AG09309 (cell line): ENCODE data around the gene NEK7.

Experiments used
- DNase-seq: peaks from one replicate; pipeline ENCODE4 v3.0.0-alpha.2; 2010; ENCODE audit warnings: low read depth
- H3K4me3 ChIP-seq: 2 replicates; pipeline ENCODE4 v1.5.1; 2011; ENCODE audit warnings: mild to moderate bottlenecking, low read depth, low read length, moderate library complexity; ENCODE audit not compliant: control insufficient read depth
- TF ChIP-seq, protein P1 (sequence below): IDR thresholded peaks from 2 replicates; pipeline ENCODE4 v1.5.1; 2011; ENCODE audit warnings: mild to moderate bottlenecking, low read depth, low read length, inconsistent platforms; ENCODE audit not compliant: insufficient read depth, control insufficient read depth; ENCODE audit errors: missing control alignments

Gene NEK7

GRCh38 chr1:198258491-198258890, 101.7 kb downstream of the NEK7 start:
- H3K4me3 ChIP-seq, result no peak overlapping the region
- TF ChIP-seq, protein P1, sequence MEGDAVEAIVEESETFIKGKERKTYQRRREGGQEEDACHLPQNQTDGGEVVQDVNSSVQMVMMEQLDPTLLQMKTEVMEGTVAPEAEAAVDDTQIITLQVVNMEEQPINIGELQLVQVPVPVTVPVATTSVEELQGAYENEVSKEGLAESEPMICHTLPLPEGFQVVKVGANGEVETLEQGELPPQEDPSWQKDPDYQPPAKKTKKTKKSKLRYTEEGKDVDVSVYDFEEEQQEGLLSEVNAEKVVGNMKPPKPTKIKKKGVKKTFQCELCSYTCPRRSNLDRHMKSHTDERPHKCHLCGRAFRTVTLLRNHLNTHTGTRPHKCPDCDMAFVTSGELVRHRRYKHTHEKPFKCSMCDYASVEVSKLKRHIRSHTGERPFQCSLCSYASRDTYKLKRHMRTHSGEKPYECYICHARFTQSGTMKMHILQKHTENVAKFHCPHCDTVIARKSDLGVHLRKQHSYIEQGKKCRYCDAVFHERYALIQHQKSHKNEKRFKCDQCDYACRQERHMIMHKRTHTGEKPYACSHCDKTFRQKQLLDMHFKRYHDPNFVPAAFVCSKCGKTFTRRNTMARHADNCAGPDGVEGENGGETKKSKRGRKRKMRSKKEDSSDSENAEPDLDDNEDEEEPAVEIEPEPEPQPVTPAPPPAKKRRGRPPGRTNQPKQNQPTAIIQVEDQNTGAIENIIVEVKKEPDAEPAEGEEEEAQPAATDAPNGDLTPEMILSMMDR, result no peak
- peak; percentile 67 for DNase-seq

DNA sequence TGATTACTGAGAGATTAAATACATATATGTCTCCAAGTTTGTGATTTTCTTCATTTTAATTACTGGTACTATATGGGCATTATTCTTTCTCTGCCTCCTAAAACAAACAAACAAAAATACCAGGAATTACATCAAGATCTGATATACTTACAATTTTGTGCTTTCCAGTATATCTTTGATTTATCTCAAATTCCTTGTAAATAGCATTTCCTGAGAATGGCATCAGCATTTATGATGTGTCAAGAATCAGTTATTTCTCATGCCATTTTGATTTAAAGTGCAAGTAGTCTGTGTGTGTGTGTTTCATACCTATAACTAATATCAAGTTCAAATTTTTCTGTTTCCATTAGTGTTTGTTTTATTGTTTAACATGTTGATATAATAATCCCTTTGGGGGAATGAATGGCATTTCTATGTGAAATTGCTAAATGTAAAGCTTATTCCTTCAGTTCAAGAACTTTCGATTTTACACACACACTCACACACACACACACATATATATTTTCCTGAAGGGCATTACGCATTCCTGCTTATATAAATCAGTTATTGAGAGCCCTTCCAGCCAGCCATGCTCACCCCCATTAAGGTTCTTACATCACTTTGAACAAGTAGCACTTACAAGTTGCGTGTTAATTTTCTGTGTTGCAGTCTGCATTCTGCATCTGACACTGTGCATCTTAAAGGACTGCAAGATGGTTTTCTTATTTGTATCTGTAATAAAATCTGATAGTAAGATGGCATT, 102.7 kb downstream of the NEK7 start:
- no peak for DNase-seq
- TF ChIP-seq, protein P1, result no peak
- H3K4me3 ChIP-seq, result no peak overlapping the region

GRCh38 chr1:198261886-198262285, 105.1 kb downstream of the NEK7 start:
- no peak overlapping the region for H3K4me3 ChIP-seq
- TF ChIP-seq, protein P1, result no peak
- no peak for DNase-seq

DNA sequence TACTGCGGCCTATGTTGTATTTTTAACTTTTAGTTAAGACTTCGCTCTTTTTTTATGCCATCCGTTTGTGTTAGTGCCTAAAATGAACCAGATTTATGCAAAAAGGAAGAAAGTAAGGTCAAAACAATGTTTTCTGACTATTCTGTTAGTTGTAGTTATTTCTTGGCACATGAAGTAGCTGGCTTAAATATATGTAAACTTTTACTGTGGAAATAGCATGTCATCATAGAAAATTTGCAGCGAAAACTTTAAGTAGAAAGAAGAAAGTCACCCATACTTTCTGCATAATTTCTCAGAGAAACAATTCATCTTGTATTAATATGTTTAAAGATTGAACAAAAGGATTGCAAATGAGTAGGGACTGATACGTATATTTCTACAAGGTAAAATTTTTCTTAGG, 106.4 kb downstream of the NEK7 start:
- H3K4me3 ChIP-seq, result no peak overlapping the region
- no peak for DNase-seq
- TF ChIP-seq, protein P1, result no peak

DNA sequence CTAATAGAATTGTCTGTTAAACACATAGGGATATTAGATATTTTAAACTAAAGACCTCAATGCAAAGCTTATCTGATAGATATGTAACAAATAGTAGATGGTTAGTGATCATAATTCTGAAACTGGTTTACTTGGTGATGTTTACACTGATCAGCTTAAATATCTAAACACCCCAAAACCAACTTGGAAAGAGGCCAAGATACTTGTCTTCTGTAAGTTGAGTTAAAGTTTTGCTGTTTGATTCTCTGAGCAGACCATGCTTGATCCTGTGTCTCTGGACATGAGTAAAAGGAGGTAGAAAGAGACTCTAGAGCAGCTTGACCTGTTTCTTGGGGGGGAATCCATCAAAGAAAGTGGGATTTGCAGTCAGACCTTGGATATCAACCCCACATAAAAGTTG, 107.5 kb downstream of the NEK7 start:
- no peak for DNase-seq
- TF ChIP-seq, protein P1, result no peak
- H3K4me3 ChIP-seq, result no peak overlapping the region

- TF ChIP-seq, protein P1, result no peak
- no peak overlapping the region for H3K4me3 ChIP-seq
- no peak for DNase-seq
Observed at GRCh38 chr1:198265073-198265661, 108.4 kb downstream of the NEK7 start.
